Activated CD8-positive, alpha-beta memory T cell treated with anti-CD3 and anti-CD28 coated beads for 24 hours (primary cell): ENCODE results near the gene NBEAL2.
"Not testable (repeated sequence)": the region's sequence is repeated elsewhere in the genome, so short reads cannot be mapped to it uniquely, and the experiment has no call there.

ENCODE experiments used
- DNase-seq: peaks from one replicate; pipeline ENCODE4 v3.0.0-alpha.2; 2020

Gene NBEAL2

DNA sequence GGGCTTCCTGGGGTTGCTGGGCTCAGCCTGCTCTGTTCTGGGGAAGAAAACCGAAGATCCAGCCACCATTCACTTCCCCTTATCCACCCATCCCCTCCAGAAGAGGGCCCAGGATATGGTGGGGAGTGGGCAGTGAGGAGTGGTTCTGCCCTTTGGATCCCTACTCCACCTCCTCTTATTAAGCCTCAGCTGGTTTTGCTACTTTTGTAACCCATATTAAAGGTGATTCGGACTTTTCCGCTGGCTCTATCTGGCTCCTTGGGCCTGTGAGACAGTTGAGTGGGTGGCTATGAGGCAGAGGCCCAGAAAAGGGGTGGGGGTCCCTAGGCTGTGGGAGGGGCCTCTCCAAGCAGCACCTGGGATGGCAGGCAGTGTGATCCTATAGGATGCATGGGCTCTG lies 33.8 kb downstream of the NBEAL2 start:
- peak; percentile 51 for DNase-seq

- DNase-seq: peak; percentile 52
Observed at GRCh38 chr3:47014036-47014435, 34.6 kb downstream of the NBEAL2 start.

DNA sequence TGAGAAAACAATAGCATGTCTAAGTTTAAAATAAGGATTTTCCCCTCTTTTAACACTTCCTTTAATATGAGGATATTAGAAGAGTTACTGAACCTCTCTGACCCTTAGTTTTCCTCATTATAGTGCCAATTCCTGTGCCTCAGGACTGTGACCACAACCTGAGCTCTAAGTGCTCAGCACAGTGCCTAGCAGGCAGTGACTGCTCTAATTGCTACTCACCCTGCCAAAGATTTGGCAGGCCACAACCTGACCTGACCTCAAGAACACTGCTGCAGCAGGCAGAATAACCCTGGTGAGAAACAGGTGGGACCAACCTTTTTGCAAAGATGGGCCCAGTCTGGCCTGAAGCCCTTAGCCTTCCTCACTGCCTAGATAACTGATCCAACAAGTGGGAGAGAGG lies 35.7 kb downstream of the NBEAL2 start:
- DNase-seq: peak; percentile 13

GRCh38 chr3:47016086-47016933 lies 36.8 kb downstream of the NBEAL2 start:
- peak; percentile 28 for DNase-seq

DNA sequence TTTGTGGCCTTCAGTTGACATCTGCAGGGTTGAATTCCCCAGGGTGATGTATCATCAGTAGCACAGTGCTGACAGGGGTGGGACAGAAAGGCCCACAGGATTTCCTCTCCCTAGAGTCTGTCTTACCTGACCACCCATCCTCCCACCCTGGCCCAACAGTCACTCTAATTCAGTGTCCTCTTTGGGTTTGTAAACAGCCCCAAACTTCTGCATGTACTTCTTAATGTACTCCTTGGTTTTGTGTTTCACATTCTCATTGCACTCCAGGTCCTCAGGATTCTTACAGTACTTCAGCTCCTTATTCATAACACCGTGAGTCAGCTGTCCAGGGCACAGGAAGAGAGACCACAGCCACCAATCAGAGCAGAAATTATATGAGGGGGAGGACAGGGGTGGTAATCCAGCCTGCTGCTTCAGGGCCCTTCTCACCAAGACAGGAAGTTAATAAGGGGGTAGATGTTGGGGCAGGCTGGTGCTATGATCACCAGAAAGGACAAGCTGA lies 37.5 kb downstream of the NBEAL2 start:
- DNase-seq: peak; percentile 67

DNA sequence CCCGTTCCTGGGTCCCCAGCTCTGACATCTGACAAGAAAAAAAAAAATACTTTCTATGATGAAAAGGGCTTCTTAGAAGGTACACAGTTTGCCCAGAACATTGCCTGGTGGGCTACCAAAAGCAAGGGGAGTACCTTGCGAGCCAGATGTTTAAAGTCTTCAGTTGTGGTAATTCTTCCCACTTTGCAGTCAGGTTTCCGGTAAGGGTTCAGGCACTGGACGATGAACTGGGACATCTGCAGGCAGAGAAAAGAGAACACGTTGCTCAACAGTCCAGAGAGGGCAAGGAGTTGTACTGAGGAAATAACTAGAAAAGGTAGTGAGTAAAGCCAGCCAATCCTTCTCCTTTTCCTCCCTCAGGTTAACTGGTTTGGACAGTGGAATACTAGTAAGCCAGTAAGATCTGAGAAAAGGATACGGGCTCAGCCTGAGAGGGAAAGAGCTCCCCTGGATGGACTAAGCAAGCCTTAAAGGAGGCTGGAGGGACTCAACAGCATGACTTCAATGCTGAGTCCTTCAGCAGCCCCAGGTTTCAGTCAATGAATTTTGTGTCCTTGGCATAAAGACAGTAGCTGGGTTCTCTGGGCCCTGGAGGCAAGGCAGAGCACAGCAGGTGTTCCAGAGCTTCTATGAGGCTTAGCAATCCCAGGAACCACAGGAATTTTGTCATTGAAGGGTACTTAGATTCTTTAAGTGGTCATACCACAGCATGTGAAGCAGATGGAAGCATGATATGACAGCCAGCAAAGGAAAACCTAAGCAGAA lies 38.2 kb downstream of the NBEAL2 start:
- peak; percentile 50 for DNase-seq

DNA sequence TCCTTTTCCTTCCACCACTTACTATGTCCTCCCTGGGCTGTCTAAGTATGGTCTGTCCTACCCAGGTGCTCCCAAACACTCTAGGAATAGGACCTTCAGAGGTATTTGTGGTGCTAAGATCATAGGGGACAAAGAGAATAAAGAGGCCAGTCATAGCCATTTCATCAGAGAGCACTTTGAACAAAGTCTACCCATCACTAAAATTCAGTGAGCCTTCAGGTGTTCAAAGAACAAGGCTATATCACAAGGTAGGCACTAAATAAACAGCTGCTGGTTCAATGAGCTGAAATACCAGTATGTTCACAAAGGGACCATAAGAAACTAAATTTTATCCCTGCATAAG lies 38.8 kb downstream of the NBEAL2 start:
- DNase-seq: no peak

GRCh38 chr3:47019201-47019600 lies 39.7 kb downstream of the NBEAL2 start:
- DNase-seq: peak; percentile 59

DNA sequence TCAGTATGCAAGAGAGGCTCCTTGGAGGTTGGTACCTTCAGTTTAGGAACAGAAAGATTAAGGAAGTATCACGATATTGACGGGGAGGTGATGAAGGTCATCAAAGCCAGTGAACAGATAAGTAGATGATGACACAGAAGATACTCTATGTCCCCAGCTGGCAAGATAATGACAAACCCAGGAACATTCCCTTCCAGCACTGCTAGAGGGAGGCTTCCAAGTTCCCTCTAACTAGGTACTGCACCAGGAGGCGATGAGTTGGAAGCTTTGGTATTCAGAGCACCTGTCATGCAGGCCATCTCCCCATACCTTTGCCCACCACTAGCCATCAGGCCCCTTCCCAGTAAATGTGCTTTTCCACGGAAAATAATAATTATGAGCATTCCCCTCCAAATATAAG lies 40.8 kb downstream of the NBEAL2 start:
- DNase-seq: no peak

DNA sequence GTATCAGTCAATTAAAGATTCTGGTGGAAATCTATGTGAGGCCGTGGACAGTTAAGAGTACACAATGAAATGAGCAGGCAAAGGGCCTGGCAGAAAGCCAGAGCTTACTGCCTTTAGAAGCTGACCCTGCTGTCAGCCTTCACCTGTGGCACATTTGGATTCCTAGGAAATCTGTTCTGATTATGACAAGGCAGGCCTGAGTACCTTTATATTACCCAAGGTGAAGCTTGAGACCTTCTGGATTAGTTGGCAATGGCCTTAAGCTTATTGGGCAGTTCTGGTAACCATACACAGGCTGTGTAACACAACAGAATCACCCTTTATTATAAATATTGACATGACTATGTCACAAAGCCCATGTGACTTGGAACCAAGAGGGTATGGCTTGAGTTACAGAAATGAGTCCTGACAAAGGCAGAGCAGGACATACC lies 43.2 kb downstream of the NBEAL2 start:
- no peak for DNase-seq

GRCh38 chr3:47024932-47025331 lies 45.5 kb downstream of the NBEAL2 start:
- DNase-seq: no peak

GRCh38 chr3:47026432-47026831 lies 47.0 kb downstream of the NBEAL2 start:
- not testable (repeated sequence) for DNase-seq

GRCh38 chr3:47028146-47028545 lies 48.7 kb downstream of the NBEAL2 start:
- DNase-seq: no peak

DNA sequence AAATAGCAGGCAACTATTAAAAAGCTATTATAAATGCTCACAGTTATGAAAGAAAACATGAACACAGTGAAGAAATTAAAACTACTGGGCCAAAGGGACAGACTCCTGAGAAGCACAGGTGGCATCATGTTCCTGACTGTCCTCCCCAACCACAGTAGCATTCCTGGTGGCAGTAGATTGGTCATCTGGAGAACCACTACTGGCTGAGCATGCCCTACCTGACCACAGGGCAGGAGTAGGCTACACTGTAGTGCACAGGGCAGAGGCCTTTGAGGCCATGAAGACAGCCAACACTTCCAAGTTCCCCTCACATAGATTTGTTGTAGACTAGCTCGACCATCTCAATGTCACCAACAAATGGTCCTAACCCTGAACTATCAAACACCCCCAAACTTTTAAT lies 49.2 kb downstream of the NBEAL2 start:
- DNase-seq: no peak

GRCh38 chr3:47031041-47031440 lies 51.6 kb downstream of the NBEAL2 start:
- DNase-seq: not testable (repeated sequence)

DNA sequence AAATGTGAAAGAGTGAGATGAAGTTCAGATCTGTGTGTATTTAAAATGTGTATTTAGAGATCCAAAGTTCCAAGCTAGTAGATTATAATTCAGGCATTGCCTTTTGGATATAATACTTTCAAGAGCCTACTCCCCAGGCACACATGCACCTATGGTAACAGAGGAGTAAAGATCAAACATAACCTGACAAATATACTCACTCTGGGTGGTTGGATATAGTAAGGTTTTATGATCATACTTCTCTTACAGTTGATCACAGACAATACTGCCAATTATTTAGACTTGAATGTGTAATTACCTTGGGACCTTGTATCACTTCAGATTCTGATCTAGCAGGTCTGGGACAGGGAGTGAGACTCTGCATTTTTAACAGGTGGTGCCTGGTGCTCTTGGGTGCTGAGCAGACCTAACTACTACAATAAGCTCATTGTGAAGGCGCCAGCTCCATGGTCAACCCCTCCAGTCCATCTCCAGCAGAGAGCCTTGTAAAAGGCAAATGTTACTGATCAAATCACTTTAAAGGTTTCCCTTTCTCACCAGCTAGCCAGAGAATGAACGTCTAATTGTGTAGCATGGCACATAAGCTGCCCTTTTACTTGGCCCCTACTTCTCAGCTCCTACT lies 55.5 kb downstream of the NBEAL2 start:
- no peak for DNase-seq

DNA sequence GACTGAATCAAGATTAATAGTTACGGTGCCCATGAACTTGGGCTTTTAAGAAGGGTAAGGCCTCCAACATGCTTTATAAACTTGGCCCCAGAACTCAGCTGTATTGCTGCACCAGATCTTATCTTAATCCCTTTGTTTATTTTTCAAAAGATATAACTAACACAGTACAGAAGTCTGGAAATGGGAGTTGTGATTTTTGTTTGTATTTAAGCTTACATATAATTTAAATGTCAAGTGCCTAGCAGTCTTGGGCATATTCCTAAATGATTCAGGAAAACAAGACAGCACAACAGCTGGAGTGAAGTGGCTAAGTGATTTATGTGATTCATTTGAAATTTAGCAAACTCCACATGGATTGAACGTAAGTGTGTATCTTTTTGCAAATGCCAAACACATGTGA lies 56.2 kb downstream of the NBEAL2 start:
- DNase-seq: no peak

- DNase-seq: no peak
Observed at GRCh38 chr3:47036145-47036544, 56.7 kb downstream of the NBEAL2 start.

GRCh38 chr3:47037302-47037701 lies 57.8 kb downstream of the NBEAL2 start:
- DNase-seq: not testable (repeated sequence)

GRCh38 chr3:47041114-47041513 lies 61.6 kb downstream of the NBEAL2 start:
- no peak for DNase-seq

- DNase-seq: no peak
Observed at GRCh38 chr3:47042231-47042791, 62.8 kb downstream of the NBEAL2 start.

DNA sequence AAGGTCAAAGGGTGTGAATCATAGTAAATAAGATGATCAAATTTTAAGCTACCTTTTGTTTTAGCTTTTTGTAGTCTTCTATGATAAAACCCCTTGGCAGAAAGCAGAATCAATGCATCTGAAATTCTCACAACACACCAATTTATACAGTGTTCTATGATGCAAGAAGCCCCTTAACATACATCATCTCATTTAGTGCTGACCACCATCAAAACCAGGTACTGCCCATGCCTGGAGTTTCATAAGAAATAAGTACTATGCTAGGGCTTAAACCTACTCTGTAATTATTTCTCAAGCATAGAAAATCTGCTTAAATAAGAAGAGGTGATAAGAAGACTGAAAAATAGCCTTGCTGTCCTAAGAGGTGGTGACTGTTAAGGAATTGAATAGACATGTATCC lies 67.6 kb downstream of the NBEAL2 start:
- no peak for DNase-seq

DNA sequence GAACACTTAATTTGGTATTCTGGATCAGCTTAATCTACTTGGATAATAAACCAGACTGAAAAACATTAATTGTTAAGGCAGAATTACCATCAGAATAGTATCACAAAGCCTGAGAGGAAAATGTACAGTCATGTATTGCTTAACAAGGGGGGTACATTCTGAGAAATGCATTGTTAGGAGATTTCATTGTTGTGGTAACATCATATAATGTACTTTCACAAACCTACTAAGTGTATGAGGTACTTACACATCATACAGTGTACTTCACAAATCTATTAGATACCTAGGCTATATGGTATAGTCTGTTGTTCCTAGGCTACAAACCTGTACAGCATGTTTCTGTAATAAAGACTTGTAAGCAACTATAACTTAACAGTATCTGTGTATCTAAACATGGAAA lies 68.2 kb downstream of the NBEAL2 start:
- DNase-seq: no peak
